Superior temporal gyrus (tissue), 1 donor: Measurements from ENCODE around the gene FITM1.

Experiments used
- DNase-seq: peaks from one replicate; pipeline ENCODE4 v3.0.0-alpha.2; 2016; ENCODE audit errors: extremely low spot score

Gene FITM1

DNA sequence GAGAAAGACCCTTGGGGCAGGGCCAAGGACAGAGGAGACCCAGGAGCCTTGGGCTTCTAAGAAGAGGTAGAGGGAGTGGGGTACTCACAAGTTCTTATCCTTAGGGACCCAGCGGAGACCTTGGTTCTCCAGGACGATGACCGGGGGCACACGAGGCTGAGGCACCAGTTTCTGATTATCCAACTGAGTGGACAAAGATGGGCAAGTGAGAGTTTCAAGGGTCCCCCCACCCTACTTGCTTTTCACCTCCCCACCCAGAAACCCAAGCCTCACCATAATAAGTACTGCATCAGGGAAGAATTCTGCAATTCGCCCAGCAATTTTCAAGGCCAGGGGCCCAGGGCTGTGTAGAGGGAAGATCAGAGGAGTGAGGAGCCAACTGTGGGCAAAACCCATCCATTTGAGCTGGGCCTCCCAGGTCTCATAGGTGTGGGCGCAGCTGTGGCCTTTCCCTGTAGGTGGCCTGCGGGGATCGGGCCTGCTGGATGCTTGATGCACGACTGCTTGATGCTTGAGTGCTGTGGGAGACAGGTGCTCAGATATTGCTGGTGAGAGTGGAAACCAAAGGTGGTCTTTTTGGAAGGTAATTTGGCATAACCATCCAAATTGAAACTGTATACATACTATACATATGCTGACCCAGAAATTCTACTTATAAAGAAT is 8.9 kb downstream of the FITM1 start:
- DNase-seq: no peak

DNA sequence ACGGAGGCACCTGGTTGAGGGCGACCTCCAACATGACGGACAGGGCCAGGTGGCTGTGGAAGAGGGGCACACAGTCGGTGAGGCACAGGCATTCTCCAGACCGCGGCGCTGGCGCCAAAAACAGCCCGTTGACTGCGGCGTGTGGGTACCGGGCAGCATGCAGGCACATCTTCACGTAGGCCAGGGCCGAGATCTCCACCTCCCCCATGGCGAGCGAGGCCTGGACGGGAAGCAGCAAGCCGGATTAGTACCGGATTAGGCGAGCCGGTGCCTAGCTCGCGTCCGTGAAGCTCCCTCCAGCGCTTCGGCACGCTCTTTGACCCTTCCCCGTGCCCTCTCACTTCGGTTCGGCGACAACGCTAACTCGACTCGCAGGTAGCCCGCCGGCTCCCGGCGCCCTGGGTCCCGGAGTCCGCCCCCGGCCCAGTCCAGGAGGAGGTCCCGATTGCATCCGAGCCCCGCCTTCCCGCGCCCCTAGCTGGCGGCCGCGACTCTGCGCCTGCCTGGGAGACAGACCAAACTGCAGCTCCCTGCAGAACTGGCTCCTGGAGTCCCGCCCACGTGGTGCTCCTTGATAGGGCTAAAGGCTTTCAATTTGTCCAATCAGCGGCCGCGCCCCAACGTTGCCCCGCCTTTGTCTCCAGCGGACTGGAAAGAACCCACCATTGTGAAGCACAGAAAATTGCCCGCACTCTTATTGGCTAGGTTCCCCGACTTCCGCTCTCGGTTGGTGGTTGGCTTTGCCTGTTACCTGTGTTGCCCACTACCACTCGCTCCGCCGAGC is 10.8 kb downstream of the FITM1 start, which contains the start of gene EMC9:
Gene EMC9 (minus strand): TSS at position 495 of the 784 bp plus-strand sequence. CDS start 287 bp downstream, at position 208.
- peak; percentile 100 for DNase-seq

DNA sequence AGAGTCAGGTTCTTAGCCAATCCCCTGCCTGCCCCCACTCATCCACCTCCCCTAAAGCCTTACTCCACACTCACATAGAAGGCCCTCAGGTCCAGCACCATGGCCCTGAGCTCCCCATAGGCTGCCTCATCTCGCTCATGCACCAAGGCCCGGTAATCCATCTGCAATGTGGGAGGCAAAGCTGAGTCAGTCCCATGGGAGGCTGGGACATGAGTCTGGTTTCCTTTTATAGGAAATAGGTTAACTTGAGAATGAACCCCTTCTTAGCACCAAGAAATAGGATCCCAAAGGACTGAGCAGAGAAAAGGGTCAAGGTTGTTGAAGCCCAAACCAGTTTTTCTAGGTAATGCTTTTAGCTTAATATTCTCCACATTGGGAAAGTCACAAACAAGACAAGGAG is 13.1 kb downstream of the FITM1 start:
- DNase-seq: no peak

DNA sequence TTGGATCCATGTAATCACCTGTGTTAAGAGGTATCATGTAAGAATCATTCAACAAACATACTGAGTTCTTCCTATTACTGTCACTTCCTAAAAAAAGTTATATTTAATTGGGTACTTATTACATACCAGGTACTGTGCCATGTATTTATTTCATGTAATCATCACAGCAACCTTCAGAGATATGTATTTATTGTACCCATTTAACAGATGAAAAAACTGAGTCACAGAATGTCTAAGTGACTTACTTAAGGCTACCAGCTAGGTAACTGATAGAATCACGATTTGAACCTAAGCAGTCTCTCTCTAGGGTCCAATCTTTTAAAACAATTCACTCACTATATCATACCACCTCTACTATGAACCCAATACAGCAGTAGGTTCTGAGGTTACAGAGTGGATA is 14.0 kb downstream of the FITM1 start:
- DNase-seq: no peak

DNA sequence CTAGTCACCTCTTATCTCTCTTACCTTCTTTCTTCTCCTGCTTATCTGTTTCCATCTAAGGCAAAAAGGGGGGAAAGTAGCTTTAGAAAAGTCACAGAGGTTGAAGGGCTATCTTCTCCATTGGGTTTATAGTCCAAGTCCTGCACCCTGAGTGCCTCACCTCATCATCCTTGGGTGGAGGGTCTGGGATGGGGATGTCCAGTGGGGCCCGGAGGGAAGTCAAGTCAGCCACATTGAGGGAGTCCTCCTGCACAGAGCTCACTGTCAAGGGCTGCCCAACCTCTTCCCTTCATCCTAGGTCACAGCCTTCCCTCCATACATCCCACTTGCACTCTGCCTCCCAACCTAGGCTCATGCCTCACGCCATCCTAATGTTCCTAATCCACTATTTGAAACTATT is 14.8 kb downstream of the FITM1 start:
- no peak for DNase-seq

DNA sequence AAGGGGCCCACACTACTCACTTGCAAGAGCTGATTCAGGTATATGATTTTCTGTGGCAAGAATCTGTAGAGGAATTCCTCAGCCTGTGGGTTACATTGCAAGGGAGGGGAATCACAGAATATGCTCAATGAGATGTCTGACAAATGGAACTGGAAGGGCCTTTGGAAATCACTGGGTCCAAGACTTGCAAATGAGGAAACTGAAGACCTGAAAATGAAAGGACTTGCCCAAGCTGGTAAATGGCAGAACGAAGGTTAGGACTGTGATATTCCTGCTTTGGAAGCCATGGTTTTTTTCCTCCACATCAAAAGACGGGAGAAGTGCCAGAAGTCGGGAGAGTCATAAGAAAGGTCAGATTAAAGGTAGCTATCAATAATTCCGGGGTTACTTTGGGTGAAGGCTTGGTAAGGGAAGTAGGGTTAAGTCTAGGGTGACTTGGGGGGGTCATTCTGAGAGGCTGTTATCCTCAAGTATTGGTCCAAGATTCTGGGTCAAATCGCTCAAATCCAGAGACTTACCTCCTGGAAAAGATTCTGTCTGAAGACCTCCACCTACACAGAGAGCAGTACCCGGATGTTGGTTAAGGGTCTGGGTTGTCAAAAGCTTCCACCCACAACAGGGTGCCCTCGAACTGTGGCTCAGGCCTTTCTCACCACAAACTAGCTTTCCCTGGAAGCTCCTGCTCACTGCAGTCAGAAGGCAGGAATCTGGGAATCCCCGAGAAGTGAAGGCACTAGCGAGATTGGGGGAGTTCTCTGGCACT is 15.4 kb downstream of the FITM1 start:
- no peak for DNase-seq

DNA sequence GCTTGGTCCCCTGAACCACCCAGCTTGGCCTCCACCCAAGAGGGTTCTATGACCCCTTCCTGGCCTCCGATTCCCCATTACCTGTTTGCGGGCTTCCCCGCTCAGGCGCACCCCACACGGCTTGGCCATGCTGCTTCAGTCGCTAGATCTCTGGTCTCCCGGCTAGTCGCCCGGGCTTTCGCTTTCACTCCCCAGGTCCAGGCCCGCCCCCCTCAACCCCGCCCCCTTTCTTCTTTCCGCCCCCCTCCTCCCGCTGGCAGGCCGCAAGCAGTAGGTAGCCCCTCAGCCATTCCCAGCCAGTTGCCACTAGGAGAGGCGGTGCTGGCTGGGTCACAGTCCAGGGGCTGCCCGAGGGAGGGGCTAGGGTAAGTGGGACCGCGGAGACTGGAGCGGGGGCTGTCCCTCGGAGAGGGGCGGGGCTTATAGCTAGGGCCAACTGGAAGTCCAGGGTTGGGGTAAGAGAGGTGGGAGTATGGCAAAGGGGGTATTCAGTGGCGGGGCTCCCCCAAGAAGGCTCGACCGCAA is 16.1 kb downstream of the FITM1 start, which contains the start of gene PSME2:
Gene PSME2 (minus strand): TSS at position 158 of the 525 bp plus-strand sequence. CDS start 29 bp downstream, at position 129.
- DNase-seq: peak; percentile 72

DNA sequence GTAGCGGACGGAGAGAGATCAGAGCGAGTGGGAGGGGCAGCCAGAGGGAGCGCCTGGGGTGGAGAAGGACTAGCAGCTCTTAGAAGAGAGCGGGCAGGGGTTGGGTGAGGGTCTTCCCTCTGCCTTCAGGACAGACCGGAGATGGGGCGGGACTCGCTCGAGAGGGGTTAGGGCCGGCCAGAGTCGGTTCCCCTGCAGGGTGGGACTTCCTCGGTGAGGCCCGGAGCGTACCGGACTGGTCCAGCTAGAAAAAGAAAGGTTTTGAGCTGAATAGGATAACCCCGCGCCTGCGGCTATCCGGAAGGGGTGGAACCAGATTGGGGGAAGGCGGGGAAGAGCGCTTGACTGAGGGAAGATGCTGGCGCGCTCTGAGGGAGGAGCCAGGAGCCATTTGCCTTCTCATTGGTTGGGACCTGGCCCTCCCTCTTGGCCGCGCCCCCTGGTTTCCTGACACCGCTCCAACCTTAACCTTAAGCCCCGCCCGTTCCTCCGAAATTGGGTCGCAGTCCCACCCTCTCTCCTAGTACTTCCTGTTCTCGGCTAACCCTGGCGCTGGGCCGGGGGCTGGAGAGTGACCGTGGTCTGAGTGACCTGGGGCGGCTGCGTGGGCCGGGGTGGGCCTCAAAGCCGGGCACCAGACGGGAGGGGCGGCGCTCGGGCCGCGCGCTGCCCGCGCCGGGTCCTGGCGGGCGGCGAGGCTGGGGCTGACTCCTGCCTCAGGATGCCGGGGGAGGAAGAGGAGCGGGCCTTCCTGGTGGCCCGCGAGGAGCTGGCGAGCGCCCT is 16.7 kb downstream of the FITM1 start, which contains the start of gene RNF31:
Gene RNF31 (plus strand): TSS at position 521 of the 783 bp plus-strand sequence. CDS start 201 bp downstream, at position 722.
- DNase-seq: peak; percentile 99

DNA sequence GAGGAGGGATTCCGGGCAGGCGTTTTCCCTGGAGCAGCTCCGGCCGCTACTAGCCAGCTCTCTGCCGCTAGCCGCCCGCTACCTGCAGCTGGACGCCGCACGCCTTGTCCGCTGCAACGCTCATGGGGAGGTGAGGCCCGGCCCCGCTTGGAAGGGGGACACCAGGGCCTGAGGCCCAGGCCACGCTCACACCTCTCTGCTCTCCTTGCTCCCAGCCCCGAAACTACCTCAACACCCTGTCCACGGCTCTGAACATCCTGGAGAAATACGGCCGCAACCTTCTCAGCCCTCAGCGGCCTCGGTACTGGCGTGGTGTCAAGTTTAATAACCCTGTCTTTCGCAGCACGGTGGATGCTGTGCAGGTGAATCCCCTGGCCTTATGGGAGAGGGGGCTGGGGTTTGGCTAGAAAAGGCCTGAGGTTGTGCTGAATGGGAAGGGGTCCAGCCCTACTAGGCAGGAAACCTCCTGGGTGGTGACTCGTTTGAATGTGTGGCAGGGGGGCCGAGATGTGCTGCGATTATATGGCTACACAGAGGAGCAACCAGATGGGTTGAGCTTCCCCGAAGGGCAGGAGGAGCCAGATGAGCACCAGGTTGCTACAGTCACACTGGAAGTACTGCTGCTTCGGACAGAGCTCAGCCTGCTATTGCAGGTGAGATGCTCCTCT is 17.4 kb downstream of the FITM1 start:
- no peak for DNase-seq

DNA sequence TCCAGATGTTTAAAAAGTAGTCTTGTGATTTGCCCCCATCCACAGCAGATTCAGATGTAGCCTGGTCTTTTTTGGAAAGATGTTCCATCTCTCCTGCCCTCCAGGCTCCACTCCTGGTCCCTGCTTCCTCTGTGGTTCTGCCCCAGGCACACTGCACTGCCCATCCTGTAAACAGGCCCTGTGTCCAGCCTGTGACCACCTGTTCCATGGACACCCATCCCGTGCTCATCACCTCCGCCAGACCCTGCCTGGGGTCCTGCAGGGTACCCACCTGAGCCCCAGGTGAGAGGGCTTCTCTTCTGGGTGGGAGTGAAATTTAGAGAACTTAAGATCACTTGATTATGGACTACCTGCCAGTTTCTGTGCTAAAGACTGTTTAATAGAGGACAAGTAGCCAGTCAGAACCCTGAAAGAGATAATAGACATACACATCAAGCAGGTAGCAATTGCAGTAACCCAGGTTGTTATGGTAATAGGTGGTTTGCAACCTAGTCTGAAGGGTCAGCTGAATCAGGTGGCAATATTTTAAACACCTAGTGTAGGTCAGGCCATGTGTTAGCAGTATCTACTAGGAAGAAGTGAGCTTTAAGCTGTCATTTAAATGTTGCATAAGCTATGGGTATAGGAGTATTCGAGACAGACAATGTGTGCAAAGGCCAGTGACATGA is 19.0 kb downstream of the FITM1 start:
- DNase-seq: no peak

DNA sequence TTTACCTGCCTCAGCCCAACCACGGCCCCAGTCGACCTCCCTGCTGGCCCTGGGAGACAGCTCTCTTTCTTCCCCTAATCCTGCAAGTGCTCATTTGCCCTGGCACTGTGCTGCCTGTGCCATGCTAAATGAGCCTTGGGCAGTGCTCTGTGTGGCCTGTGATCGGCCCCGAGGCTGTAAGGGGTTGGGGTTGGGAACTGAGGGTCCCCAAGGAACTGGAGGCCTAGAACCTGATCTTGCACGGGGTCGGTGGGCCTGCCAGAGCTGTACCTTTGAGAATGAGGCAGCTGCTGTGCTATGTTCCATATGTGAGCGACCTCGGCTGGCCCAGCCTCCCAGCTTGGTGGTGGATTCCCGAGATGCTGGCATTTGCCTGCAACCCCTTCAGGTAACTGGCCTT is 19.6 kb downstream of the FITM1 start:
- DNase-seq: no peak

DNA sequence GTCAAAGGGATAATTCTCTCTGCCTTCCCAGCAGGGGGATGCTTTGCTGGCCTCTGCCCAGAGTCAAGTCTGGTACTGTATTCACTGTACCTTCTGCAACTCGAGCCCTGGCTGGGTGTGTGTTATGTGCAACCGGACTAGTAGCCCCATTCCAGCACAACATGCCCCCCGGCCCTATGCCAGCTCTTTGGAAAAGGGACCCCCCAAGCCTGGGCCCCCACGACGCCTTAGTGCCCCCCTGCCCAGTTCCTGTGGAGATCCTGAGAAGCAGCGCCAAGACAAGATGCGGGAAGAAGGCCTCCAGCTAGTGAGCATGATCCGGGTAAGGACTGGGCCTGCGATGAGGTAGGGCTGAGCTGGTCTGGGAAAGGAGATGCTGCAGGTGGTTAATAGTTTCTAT is 20.1 kb downstream of the FITM1 start:
- no peak for DNase-seq

DNA sequence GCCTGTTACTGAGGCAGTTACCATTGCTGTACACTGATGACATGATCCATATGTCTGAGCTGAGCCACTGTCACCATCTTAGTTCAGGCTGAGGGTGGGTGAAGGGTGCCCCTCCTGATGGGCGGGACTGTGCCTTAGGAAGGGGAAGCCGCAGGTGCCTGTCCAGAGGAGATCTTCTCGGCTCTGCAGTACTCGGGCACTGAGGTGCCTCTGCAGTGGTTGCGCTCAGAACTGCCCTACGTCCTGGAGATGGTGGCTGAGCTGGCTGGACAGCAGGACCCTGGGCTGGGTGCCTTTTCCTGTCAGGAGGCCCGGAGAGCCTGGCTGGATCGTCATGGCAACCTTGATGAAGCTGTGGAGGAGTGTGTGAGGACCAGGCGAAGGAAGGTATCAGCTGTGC is 20.5 kb downstream of the FITM1 start:
- no peak for DNase-seq

DNA sequence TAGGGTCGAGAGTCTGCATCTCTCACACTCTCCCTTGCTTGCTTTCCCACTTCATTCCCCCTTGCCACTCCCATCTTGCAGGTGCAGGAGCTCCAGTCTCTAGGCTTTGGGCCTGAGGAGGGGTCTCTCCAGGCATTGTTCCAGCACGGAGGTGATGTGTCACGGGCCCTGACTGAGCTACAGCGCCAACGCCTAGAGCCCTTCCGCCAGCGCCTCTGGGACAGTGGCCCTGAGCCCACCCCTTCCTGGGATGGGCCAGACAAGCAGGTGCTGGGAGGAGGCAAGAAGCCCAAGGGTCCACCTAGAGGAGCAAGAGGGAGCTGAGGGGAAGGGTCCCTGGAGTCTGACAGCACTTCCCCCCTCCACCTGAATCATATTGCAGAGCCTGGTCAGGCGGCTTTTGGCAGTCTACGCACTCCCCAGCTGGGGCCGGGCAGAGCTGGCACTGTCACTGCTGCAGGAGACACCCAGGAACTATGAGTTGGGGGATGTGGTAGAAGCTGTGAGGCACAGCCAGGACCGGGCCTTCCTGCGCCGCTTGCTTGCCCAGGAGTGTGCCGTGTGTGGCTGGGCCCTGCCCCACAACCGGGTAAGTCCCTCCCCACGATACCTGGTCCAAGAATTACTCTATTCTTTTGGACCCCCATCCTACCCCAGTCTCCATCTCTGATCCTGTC is 21.1 kb downstream of the FITM1 start:
- DNase-seq: no peak

DNA sequence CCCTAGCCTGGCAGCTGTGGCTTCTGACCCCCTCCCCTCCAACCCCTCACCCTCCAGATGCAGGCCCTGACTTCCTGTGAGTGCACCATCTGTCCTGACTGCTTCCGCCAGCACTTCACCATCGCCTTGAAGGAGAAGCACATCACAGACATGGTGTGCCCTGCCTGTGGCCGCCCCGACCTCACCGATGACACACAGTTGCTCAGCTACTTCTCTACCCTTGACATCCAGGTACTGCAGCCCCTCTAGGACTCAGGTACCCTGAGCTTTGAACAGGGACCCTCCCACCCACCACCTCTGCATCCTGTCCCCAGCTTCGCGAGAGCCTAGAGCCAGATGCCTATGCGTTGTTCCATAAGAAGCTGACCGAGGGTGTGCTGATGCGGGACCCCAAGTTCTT is 24.6 kb downstream of the FITM1 start:
- DNase-seq: no peak

DNA sequence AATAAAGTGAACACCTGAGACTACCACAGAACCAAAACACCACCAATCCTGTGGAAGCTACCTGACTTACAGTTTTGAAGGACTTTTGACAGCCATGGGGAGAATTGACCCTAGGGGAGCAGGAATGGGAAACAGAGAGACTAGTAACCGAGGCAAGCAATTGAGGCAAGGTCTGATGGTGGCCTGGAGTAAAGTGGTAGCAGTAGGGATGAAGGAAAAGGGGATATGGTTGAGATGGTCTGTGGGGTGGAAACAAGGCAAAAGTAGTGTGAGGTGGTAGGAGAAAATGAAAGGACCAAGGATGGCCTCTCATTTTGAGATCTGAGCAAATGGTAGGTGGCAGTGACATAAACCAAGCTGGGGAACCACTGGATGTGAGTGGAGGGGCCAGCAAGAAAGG is 26.4 kb downstream of the FITM1 start:
- DNase-seq: no peak

DNA sequence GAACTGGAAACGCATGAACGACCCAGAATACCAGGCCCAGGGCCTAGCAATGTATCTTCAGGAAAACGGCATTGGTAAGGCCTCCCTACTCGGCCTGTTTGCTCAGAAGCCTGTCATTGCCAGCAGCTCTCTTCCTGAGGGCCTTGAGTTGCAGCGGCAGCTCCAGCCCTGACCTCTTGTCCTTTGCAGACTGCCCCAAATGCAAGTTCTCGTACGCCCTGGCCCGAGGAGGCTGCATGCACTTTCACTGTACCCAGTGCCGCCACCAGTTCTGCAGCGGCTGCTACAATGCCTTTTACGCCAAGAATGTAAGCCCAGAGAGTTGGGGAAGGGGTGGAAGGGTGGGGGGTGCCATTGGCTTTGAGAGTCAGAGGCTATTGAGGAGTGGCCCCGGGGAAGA is 26.9 kb downstream of the FITM1 start:
- DNase-seq: no peak

DNA sequence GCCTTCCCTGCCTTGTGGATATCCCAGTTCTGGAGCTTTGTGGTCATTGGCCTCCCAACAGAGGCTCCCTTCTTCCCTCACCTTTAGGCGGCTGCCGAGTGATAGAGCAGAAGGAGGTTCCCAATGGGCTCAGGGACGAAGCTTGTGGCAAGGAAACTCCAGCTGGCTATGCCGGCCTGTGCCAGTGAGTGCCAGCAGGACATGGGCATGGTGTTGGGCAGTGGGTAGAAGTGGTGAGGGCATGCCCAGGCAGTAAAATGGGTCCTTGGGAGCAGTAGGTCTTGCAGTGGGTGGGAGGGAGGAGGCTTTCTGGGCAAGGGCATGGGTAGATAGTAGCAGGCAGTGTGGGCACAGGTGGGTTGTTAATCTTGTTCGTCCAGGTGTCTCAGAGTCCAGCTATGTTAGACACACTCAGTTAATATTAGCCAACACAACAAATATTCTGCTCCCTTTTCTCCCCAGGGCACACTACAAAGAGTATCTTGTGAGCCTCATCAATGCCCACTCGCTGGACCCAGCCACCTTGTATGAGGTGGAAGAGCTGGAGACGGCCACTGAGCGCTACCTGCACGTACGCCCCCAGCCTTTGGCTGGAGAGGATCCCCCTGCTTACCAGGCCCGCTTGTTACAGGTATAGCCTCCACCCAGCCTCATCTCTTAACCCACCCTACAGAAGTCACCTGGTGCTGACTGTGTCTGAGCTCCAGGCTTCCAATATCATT is 29.5 kb downstream of the FITM1 start:
- DNase-seq: no peak

DNA sequence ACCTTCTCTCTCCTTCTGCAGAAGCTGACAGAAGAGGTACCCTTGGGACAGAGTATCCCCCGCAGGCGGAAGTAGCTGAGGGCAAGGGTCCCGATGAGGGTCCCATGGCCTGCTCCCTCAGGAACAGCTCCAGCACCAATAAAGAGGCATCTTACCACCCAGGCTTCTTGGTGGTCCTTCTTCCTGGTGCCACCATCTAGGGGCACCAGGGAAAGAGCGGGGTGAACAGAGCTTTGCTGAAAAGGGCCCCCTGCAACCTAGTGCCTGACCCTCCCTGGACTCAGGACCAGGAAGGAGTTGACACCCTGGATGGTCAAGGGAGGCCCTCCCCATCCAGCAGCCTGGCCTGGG is 30.0 kb downstream of the FITM1 start:
- DNase-seq: no peak
